GM19452 (cell line): ENCODE data around the gene DCLK3.

Source experiments
- ATAC-seq: cut with Tn5 transposase; IDR thresholded peaks from one replicate; pipeline ENCODE4 v1.9.1; 2021; ENCODE audit not compliant: unreplicated experiment

The DCLK3 gene, protein sequence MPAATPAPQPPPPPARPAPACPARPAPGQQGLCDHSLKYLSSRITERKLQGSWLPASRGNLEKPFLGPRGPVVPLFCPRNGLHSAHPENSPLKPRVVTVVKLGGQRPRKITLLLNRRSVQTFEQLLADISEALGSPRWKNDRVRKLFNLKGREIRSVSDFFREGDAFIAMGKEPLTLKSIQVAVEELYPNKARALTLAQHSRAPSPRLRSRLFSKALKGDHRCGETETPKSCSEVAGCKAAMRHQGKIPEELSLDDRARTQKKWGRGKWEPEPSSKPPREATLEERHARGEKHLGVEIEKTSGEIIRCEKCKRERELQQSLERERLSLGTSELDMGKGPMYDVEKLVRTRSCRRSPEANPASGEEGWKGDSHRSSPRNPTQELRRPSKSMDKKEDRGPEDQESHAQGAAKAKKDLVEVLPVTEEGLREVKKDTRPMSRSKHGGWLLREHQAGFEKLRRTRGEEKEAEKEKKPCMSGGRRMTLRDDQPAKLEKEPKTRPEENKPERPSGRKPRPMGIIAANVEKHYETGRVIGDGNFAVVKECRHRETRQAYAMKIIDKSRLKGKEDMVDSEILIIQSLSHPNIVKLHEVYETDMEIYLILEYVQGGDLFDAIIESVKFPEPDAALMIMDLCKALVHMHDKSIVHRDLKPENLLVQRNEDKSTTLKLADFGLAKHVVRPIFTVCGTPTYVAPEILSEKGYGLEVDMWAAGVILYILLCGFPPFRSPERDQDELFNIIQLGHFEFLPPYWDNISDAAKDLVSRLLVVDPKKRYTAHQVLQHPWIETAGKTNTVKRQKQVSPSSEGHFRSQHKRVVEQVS

DNA sequence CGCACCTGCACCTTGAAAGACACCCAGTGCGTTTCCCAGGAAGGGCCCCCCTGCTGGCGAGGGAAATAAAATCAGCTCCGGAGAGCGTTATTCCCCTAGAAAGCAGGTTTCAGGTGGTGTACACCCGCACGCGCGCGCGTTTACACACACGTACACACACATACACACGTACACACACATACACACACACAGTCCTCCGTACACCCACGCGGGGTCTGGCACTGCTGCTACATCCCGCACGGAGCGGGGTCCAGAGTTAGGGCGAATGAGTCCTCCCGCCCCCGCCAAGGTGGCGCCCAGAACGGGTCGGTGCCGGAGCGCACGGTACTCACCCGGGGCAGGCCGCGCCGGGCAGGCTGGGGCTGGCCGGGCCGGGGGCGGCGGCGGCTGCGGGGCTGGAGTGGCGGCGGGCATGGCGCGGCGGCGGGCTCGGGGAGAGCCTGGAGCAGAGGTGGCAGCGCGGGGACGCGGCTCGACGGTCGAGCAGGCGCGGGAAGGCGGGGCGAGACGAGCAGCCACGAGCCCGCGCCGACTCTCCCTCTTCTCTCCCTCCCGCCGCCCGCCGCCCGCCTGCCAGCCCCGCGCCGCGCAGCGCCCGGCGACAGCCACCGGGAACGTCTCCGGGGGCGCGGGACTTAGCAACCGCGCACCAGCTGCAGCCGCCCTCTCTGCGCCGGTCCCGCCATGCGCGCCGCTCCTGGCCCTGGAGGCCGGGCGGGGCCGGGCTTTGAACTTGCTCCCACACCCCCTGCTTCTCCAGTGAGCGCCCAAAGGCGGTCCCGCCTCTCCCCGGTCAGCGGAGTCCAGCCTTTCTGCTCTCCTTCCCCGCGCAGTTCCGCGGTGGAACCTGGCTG lies at the start of gene DCLK3:
Gene DCLK3, minus strand, starts transcription at position 704 of the 854 bp plus-strand sequence. Its CDS starts 290 bp downstream, at position 414.
- no peak for ATAC-seq

GRCh38 chr3:36813305-36813704 lies 49.0 kb upstream of the DCLK3 start:
- no peak for ATAC-seq

DNA sequence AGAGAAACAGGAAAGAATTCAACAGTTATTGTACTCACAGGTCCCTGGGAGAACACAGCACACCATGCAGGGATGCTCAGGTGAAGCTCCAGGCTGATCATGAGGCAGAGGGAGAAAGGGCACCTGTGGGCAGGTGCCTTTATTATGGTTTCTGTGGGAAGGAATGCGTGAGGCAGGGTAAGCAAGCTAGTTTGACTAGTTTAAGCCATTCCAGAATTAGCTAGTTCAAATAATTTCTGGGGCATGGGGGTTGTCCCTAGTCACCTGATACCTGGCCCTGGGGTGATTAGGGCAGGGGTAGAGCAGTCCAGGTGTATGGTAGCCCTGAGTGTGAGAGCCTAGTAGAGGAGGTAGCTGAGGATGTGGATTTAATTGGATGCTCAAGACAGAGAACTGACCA lies 47.9 kb upstream of the DCLK3 start:
- ATAC-seq = no peak

DNA sequence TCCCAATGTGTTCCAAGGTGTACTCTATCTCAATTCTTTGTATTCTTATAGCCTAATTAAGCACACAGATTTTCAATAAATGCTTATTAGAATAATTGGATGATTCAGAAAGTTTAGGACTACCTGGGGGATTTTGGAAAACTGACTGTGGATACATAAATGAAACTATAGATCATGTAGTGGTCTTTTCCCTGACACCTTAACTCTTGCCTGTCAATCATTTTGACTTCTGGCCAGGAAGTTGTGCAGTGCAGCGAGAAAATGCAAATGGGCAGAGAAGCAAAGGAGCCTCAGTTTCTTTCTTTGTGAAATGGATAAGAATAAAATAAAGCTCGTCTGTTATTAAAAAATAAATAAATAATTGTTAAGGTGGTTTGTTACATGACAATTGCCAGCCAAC lies 47.4 kb upstream of the DCLK3 start:
- ATAC-seq = no peak

- no peak for ATAC-seq
Observed at GRCh38 chr3:36804295-36805055, 40.1 kb upstream of the DCLK3 start.

DNA sequence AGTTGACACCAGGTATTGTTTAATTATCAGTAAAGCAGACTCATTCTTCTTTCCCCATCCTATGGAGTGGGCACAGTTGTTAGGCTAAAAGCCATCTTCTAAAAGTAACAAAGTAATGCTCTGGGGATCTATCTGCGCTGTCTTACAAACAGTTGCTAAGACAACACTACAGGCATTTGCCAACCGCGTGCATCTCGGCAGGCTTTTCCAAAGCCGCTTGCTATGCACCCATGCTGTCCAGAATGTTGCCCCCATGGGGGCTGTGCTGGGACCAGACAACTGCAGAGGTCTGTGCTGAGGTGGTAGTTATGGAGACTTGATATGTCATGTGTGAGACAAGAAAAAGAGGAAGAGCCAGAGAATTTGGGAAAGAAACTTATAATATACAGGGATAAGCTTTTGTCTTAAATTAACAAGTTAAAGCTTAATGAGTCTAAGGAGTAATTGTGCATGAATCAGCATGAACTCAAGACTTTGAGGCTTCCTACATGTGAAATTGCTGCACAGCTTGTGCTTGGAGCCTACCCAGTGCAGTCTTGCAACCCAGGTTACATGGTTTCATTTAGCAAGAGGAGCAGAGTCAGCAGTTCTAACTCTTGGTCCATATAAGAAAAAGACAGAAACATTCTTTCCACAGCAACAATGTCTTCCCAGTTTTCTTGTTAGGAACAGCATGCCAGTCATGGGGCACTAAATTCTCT lies 38.9 kb upstream of the DCLK3 start:
- ATAC-seq = no peak

DNA sequence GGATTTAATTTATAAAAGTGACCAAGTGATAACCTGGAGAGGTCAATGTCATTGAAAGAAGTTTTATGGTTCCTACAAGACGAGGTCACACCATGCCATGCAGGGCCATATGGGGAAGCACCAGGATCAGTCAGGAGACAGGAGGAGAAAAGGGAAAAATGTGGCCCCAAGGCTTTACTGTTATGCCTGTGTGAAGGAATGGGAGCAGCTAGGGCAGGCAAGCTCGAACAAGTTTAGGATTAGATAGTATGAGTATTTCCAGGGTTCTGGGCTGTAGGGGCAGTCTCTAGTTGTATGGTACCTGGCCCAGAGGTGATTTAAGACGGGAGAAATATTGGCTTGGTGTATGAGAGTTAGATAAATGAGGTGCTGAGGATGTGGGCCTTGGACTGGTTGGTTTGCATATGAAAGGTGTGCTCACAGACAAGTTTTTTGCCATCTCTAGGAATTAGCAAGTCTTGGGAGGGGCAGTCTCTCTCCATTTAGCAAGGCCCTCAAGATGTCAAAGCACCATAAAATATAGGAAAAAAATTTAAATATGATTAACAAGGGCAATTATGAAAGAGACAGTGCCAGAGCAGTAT lies 36.3 kb upstream of the DCLK3 start:
- ATAC-seq = no peak

DNA sequence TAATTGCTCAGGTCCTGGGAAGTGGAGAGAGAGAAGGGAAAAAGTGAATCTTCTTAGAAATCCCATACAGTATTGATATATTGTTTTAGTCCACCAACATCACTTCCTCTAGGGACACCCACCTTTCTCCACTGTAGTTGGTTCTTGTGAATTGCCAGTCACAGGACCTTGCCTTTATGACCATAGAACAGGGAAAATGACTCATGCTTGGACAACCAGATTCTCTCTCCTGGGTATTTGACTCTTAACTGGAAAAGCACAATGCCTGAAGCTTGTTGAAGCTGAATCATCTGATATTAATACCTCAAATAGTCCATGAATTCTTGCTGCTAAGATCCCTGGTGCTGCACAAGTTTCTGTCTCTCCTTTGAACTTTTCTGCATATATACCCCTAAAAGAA lies 32.5 kb upstream of the DCLK3 start:
- ATAC-seq = no peak

DNA sequence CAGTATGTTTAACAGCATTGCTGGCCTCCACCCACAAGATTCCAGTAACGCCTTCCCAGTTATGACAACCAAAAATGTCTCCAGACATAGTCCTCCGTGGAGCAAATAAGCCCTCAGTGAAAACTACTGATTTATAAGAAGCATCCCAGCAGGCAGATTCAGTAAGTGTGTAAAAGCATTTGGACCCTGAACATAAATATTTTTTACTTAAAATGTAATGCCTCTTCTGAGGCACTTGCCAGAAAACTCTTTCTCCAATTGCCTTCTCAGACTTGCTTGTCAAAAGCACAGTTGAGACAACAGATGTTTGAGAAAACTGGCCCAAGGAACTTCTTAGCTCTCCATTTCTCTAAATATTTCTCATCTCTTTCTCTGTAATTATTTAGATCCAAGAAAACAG lies 31.8 kb upstream of the DCLK3 start:
- no peak for ATAC-seq

DNA sequence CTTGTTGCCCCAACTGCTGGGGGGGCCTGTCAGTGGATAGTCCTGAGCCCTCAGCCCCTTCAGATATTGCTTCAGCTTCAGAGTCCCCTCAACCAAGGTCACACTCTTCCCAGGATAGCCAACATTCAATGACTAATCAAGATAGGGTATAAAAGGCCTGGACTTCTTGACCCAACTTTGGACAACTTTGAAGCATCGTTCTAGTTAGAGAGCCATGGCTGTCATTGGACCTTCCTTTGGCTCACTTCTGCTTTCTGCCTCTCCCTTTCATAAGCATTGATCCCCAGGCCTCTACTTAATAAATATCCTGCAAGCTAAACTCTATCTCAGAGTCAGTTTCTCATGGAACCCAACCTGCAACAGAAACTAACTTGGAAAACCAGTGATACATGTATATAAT lies 31.3 kb upstream of the DCLK3 start:
- ATAC-seq = no peak

GRCh38 chr3:36792342-36792741 lies 28.0 kb upstream of the DCLK3 start:
- no peak for ATAC-seq

DNA sequence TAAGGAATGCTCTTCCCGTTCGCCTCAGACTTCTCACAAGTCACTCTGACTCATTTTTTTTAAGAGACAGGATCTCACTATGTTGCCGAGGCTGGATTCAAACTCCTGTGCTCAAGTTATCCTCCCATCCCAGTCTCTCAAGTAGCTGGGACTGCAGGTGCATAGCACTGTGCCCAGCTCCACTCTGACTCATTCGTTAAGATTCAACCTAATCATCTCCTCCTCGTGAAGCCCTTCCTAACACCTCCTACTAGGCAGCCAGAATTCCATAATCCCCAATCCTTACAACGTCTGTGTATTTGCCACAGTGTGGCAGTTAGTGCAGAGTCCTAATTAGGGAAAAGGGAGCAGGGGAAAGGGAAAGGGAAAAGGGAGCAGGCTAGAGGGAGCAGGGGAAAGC lies 26.4 kb upstream of the DCLK3 start:
- no peak for ATAC-seq

DNA sequence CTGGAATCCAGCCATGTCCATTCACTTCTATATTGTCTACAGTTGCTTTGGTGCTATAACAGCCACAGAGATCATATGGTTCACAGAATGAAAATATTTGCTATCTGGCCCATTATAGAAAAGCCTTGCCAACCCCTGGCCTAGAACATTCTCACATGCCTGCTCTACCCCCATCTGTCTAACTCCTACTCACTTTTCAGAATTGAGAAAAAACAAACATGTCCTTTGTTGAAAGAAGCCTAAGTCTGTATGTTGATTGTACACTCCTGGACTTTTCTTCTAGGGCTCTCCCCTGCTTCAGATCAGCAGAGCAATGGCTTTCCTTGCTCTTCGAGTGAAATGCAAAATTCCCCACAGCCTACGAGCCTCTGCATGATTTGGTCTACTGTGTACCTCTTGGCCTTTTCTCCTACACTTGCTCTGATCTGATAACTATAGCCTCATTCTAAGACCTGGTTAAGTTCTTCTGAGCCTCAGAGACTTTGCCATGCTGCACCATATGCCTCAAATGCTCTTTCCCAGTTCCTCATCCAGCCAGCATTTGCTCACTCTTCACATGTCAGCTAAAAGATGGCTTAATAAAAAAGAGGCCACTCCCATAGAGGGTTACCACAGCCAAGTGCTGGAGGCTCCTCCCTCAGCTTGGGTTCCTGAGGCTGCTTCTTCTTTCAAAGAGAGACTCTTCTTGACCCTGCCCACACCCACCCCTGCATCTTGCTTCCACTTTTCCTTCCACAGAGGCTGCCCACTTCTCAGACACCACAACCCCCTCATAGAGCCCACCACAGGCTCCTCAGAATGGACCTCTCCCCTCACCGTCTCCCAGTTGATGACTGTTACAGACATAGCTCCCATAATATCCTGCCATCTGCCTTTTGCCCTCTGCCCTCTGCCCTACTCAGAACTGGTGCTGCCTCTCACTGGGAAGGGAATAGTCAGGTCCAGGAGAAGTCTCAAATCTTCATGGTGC lies 22.9 kb upstream of the DCLK3 start:
- ATAC-seq = no peak

- no peak for ATAC-seq
Observed at GRCh38 chr3:36784138-36784635, 19.8 kb upstream of the DCLK3 start.

- ATAC-seq = peak; percentile 91
Observed at GRCh38 chr3:36777424-36778218, 13.3 kb upstream of the DCLK3 start.

DNA sequence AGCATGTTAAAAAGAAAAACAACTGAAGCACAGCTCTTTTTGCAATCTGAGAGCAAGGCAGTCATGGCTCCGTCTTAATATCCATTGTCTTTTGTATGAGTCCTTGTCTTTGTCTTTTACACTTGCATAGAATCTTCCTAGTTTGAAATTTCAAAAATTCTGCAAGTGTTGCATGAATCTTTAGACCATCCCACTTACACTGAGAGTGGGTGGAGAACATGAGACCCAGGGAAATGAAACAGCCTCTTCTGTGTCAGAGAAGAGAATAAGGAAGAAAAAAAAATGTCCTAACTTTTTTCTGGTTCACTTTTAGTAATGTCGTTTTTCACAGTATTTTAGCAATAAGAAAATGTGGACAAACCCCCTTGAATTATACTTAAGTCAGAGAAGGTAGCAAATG lies 12.1 kb upstream of the DCLK3 start:
- no peak for ATAC-seq

DNA sequence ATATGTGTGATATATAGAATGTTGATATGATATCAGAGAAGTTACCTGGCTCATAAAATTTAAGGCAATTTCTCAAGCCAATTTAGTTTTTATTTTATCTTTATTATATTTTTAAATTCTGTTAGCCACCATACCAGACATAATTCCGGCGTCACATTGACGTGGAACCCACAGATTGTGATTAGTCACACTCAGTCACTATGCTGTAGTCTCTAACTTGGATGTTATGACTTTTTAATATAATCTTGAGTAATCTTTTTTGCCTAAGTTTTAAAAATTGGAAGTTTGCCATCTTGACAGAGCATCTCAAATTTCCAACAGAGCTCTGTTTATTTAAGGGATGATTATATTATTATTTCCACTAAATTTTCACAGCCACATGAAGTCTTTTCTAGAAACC lies 9.7 kb upstream of the DCLK3 start:
- no peak for ATAC-seq
